Hepatocyte (in vitro differentiated cells): ENCODE data around the gene LDHAL6B. TPM values are rescaled to one million over a fixed set of nuclear protein-coding genes. Genes with fewer than 3 reads are reported as not detected.
"Not testable (repeated sequence)": the region's sequence is repeated elsewhere in the genome, so short reads cannot be mapped to it uniquely, and the experiment has no call there.

Experiments
- DNase-seq: peaks from one replicate; pipeline ENCODE4 v3.0.0-alpha.2; 2016; ENCODE audit warnings: low spot score
- H2AFZ ChIP-seq: fragments of 200-600 bp; sonication (generic); 2 replicates; pipeline ENCODE4 v1.6.0; 2016; ENCODE audit warnings: antibody characterized with exemption, mild to moderate bottlenecking
- H3K27ac ChIP-seq: fragments of 200-600 bp; sonication (generic); 2 replicates; pipeline ENCODE4 v1.5.1; 2016; ENCODE audit warnings: mild to moderate bottlenecking
- H3K27me3 ChIP-seq: fragments of 200-600 bp; sonication (generic); 2 replicates; pipeline ENCODE4 v1.6.1; 2016
- H3K36me3 ChIP-seq: fragments of 200-600 bp; sonication (generic); replicated peaks from 2 replicates; pipeline ENCODE4 v1.5.1; 2016; ENCODE audit warnings: low read depth; ENCODE audit not compliant: insufficient read depth
- H3K4me1 ChIP-seq: fragments of 200-600 bp; sonication (generic); 2 replicates; pipeline ENCODE4 v1.5.1; 2016; ENCODE audit warnings: mild to moderate bottlenecking, moderate library complexity; ENCODE audit not compliant: insufficient read depth
- H3K4me2 ChIP-seq: fragments of 200-600 bp; sonication (generic); 2 replicates; pipeline ENCODE4 v1.6.0; 2016
- H3K4me3 ChIP-seq: fragments of 200-600 bp; sonication (generic); 2 replicates; pipeline ENCODE4 v1.5.1; 2016; ENCODE audit warnings: mild to moderate bottlenecking
- H3K79me2 ChIP-seq: fragments of 200-600 bp; sonication (generic); 2 replicates; pipeline ENCODE4 v1.6.0; 2017; ENCODE audit warnings: mild to moderate bottlenecking
- H3K9me2 ChIP-seq: fragments of 200-600 bp; sonication (generic); replicated peaks from 2 replicates; pipeline ENCODE4 v1.6.0; 2017; ENCODE audit warnings: mild to moderate bottlenecking; ENCODE audit not compliant: insufficient read depth
- H3K9me3 ChIP-seq: fragments of 200-600 bp; sonication (generic); 2 replicates; pipeline ENCODE4 v1.5.1; 2016; ENCODE audit warnings: low read depth, mild to moderate bottlenecking
- H4K20me1 ChIP-seq: fragments of 200-600 bp; sonication (generic); 2 replicates; pipeline ENCODE4 v1.6.0; 2016; ENCODE audit warnings: mild to moderate bottlenecking; ENCODE audit not compliant: insufficient read depth, poor library complexity, severe bottlenecking
- CTCF ChIP-seq: fragments of 200-600 bp; sonication (generic); IDR thresholded peaks from 2 replicates; pipeline ENCODE4 v1.5.1; 2016; ENCODE audit warnings: antibody characterized with exemption, mild to moderate bottlenecking; ENCODE audit not compliant: poor library complexity
- EZH2 ChIP-seq: fragments of 200-600 bp; sonication (generic); IDR thresholded peaks from 2 replicates; pipeline ENCODE4 v1.6.1; 2016; ENCODE audit warnings: antibody characterized with exemption, mild to moderate bottlenecking, borderline replicate concordance
- EZH2phosphoT487 ChIP-seq: fragments of 200-600 bp; sonication (generic); IDR thresholded peaks from one replicate; pipeline ENCODE4 v1.6.1; 2018; ENCODE audit warnings: antibody characterized with exemption, mild to moderate bottlenecking, low read depth, moderate library complexity; ENCODE audit not compliant: unreplicated experiment, severe bottlenecking
- WGBS: methylation state at CpG from one replicate; pipeline ENCODE4 v1.1.6; 2016; ENCODE audit warnings: low lambda C conversion rate; ENCODE audit errors: missing lambda C conversion rate; 5-methylcytosine and 5-hydroxymethylcytosine counted together
- polyA plus RNA-seq: library from polyadenylated mRNA; unstranded; fragments of >200 nt; fragmentation: Nextera tagmentation; extraction: Ambion mirVana; gene quantifications from 2 replicates; pipeline ENCODE4 v1.2.1, GENCODE V29; 2016
- total RNA-seq: library from RNA; depleted of rRNA; stranded (reverse); fragments of >200 nt; gene quantifications from 2 replicates; pipeline ENCODE4 v1.2.3, GENCODE V29; 2014

Gene LDHAL6B
- total and polyA plus RNA-seq, 2 experiments from 2014 or later = 0.17 TPM; not detected in 1

- H3K27ac ChIP-seq = no peak overlapping the region
Observed at GRCh38 chr15:59158701-59159034, 48.0 kb upstream of the LDHAL6B start.

GRCh38 chr15:59159210-59159609 is 47.4 kb upstream of the LDHAL6B start:
- no peaks in the 10 kb centered on the region for H3K36me3 ChIP-seq
- H3K4me1 ChIP-seq = no peaks in the 10 kb centered on the region
- no peaks in the 10 kb centered on the region for H3K27me3 ChIP-seq
- no peaks in the 10 kb centered on the region for H3K9me3 ChIP-seq
- no peaks in the 10 kb centered on the region for H3K79me2 ChIP-seq
- H4K20me1 ChIP-seq = no peaks in the 10 kb centered on the region
- no peak overlapping the region for H2AFZ ChIP-seq
- TF ChIP-seq CTCF (no peak), EZH2 (no peak), EZH2phosphoT487 (no peak)
- H3K9me2 ChIP-seq = no peaks in the 10 kb centered on the region
- H3K4me3 ChIP-seq = no peak overlapping the region
- DNase-seq = no peak
- WGBS = 96% methylated on average over 9 of the region's 9 CpGs
- no peak overlapping the region for H3K27ac ChIP-seq
- H3K4me2 ChIP-seq = no peak overlapping the region

More at GRCh38 chr15:59158701-59159034, 48.0 kb upstream of the LDHAL6B start:
- Histone ChIP-seq H3K36me3 (no peaks in the 10 kb centered on the region), H4K20me1 (no peaks in the 10 kb centered on the region), H2AFZ (no peak overlapping the region), H3K4me2 (no peak overlapping the region), H3K9me3 (no peaks in the 10 kb centered on the region), H3K4me1 (no peaks in the 10 kb centered on the region), H3K27me3 (no peaks in the 10 kb centered on the region), H3K4me3 (no peak overlapping the region), H3K9me2 (no peaks in the 10 kb centered on the region), H3K79me2 (no peaks in the 10 kb centered on the region)
- TF ChIP-seq CTCF (no peak), EZH2 (no peak), EZH2phosphoT487 (no peak)
- 90% methylated on average over 7 of the region's 7 CpGs for WGBS
- no peak for DNase-seq

- H3K4me2 ChIP-seq = no peak overlapping the region
- H3K9me3 ChIP-seq = no peaks in the 10 kb centered on the region
- no peaks in the 10 kb centered on the region for H3K4me1 ChIP-seq
- no peak overlapping the region for H3K27ac ChIP-seq
- no peaks in the 10 kb centered on the region for H3K27me3 ChIP-seq
- H3K4me3 ChIP-seq = no peak overlapping the region
- H3K36me3 ChIP-seq = no peaks in the 10 kb centered on the region
- no peaks in the 10 kb centered on the region for H3K9me2 ChIP-seq
- no peak overlapping the region for H2AFZ ChIP-seq
- WGBS = 87% methylated on average over 23 of the region's 23 CpGs
- peak; percentile 28 for DNase-seq
- peak; percentile 43 for TF ChIP-seq CTCF
- TF ChIP-seq EZH2phosphoT487 = no peak
- TF ChIP-seq EZH2 = no peak
- H4K20me1 ChIP-seq = no peaks in the 10 kb centered on the region
- H3K79me2 ChIP-seq = no peaks in the 10 kb centered on the region
Observed at GRCh38 chr15:59160880-59161593, 45.6 kb upstream of the LDHAL6B start.

GRCh38 chr15:59162080-59162479 is 44.6 kb upstream of the LDHAL6B start:
- H3K4me1 ChIP-seq, H3K27ac ChIP-seq, DNase-seq, H3K4me2 ChIP-seq, H3K9me2 ChIP-seq, H2AFZ ChIP-seq, H3K79me2 ChIP-seq, H3K4me3 ChIP-seq, H4K20me1 ChIP-seq, H3K36me3 ChIP-seq, H3K27me3 ChIP-seq, H3K9me3 ChIP-seq: not testable (repeated sequence)
- 95% methylated on average over 8 of the region's 8 CpGs for WGBS
